ENCODE measurements around the gene HIVEP3.

Gene HIVEP3

DNA sequence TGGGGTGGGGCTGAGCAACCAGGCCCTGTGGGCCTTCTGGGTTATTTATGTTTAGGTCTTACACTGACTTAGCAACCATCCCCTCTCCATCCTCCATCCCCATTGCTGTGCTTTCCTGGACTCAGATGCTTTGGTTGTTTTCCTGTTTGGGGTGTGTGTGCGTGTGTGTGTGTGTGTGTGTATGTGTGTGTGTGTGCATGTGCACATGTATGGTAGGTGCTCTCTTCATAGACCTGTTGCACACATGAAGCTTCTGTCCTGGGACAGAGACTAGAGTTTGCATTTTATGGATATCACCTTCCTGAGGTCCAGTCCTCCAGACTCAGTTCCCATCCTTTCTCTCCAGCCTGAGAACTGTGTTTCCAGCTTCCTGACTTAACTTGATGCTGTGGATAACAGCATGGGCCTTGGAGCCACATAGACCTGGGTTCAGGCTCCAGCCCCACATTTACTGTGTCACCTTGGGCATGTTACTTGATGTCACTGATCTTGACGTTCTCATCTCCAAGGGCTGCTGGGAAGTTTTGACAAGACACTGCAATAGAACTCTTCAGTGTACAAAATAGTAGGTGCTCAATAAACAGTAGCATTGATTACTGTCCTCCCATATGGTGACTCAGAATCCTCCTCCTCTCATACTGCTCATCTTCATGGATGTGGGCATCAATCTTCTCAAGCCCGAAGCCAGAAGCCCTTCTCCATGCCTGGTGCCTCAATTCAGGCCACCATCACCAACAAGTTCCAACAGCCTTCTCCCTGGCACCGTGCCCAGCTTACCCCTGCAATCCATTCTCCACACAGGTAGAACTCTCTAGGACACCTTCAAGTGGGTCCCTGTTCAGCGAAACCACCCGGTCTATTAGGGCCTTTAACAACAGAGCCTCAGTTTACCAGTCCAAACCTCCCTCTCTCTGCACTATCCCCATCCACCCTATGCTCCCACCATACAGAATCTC lies 252.5 kb downstream of the HIVEP3 start:
- Histone ChIP-seq H3K4me3 (IDR thresholded peaks at IDR 0.05; ENCODE audit: insufficient read depth, low read depth, low read length) (peak overlapping the region; percentile 25), H3K27ac (peak overlapping the region; percentile 71), H3K79me2 (ENCODE audit: insufficient read depth, low read depth) (no peaks in the 10 kb centered on the region), H4K20me1 (ENCODE audit: insufficient read depth) (no peaks in the 10 kb centered on the region), H3K9ac (peak overlapping the region; percentile 9; the same call in 1 of the 2 replicates), H3K4me1 (ENCODE audit: low read depth, poor library complexity, severe bottlenecking) (peaks cover 85% of the 10 kb centered on the region), H3K36me3 (ENCODE audit: insufficient read depth) (no peaks in the 10 kb centered on the region), H3K27me3 (ENCODE audit: insufficient read depth, low read depth) (peaks cover 2% of the 10 kb centered on the region; the same call in 1 of the 2 replicates), H3K4me2 (peak overlapping the region; percentile 38), H2AFZ (ENCODE audit: low read depth) (peak overlapping the region; percentile 31; the same call in 1 of the 2 replicates)
- TF ChIP-seq, protein P1, sequence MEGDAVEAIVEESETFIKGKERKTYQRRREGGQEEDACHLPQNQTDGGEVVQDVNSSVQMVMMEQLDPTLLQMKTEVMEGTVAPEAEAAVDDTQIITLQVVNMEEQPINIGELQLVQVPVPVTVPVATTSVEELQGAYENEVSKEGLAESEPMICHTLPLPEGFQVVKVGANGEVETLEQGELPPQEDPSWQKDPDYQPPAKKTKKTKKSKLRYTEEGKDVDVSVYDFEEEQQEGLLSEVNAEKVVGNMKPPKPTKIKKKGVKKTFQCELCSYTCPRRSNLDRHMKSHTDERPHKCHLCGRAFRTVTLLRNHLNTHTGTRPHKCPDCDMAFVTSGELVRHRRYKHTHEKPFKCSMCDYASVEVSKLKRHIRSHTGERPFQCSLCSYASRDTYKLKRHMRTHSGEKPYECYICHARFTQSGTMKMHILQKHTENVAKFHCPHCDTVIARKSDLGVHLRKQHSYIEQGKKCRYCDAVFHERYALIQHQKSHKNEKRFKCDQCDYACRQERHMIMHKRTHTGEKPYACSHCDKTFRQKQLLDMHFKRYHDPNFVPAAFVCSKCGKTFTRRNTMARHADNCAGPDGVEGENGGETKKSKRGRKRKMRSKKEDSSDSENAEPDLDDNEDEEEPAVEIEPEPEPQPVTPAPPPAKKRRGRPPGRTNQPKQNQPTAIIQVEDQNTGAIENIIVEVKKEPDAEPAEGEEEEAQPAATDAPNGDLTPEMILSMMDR (conservative IDR thresholded peaks at IDR 0.05; ENCODE audit: low read depth, low read length) = no peak

DNA sequence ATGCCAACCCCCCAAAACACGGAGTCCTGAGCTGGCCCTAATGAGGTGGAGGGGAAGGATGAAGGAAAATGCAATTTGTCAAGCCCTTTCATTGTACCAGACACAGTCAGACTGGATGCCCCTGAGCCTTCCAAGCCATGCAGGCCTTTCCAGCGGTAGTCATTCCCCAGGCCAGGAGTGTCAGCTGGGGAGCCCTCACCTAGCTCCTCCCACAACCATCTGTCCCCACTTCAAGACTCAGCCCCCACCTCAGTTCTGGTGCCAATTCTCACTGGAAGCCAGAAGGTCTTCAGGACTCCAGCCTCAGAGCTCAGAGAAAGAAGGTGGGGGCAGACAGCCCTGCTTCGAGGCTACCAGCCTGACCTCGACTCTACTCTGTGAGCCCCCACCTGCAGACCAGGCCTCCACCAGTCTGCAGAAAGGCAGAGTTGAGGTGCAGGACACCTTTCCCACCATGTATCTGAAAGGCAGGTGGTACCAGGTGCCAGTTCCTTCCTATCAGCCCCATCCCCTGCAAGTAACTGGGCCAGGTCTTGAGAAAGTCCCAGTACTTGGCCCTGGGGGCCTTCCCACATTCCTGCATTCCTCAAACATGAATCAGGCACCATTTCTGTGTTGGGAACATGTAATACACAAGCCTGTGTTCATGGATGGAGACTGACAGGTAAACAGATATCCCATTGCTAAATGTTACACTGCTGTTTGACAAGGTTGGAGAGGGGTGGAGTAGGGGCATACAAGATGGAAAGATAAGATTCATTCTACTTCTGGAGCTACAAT lies 253.7 kb downstream of the HIVEP3 start:
- H3K4me1 ChIP-seq (ENCODE audit: low read depth, poor library complexity, severe bottlenecking) = peaks cover 84% of the 10 kb centered on the region
- no peak overlapping the region for H3K4me2 ChIP-seq
- H3K9ac ChIP-seq = no peak overlapping the region
- TF ChIP-seq, protein P1 (conservative IDR thresholded peaks at IDR 0.05; ENCODE audit: low read depth, low read length) = no peak
- no peaks in the 10 kb centered on the region for H4K20me1 ChIP-seq (ENCODE audit: insufficient read depth)
- no peak overlapping the region; the same call in 1 of the 2 replicates for H3K27ac ChIP-seq
- no peaks in the 10 kb centered on the region for H3K79me2 ChIP-seq (ENCODE audit: insufficient read depth, low read depth)
- H2AFZ ChIP-seq (ENCODE audit: low read depth) = no peak overlapping the region
- peaks cover 6% of the 10 kb centered on the region; the same call in 1 of the 2 replicates for H3K27me3 ChIP-seq (ENCODE audit: insufficient read depth, low read depth)
- no peaks in the 10 kb centered on the region for H3K36me3 ChIP-seq (ENCODE audit: insufficient read depth)
- no peak overlapping the region for H3K4me3 ChIP-seq (IDR thresholded peaks at IDR 0.05; ENCODE audit: insufficient read depth, low read depth, low read length)

DNA sequence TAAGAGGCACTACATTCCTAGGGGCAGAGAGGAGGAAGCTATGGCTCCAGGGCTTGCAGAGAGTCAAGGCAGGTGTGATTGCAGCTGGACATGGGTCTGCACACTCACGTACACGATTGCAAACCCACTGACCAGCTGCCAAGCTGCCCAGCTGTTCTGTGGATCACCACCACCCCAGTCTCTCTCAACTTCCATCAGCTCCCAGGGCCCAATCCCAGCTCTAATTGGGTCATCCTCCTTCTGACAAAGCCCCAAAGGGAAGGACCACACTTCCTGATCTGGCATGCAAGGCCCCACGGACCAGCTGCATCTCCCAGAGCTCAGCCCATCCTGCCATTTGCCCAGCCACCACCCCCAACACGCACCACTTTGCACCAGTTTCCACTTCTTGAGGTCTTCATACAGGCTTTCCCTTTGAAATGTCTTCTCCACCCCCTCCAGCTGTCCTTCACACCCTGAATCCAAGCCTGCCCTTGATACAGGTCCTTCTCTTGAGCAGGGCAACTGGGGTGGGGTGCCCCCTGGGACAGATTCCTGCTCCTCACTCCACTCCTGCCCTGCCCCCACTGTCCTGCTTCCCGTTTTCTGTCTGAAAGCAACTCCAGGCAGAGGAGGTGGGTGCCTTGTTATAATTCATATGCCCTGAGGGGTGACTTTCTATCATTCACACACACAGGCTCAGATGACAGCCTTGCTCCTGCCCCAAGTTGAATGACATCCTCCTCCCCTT lies 254.9 kb downstream of the HIVEP3 start:
- H2AFZ ChIP-seq (ENCODE audit: low read depth) = no peak overlapping the region
- H3K4me3 ChIP-seq (IDR thresholded peaks at IDR 0.05; ENCODE audit: insufficient read depth, low read depth, low read length) = no peak overlapping the region
- H3K27ac ChIP-seq = no peak overlapping the region
- peaks cover 72% of the 10 kb centered on the region for H3K4me1 ChIP-seq (ENCODE audit: low read depth, poor library complexity, severe bottlenecking)
- peaks cover 6% of the 10 kb centered on the region; the same call in 1 of the 2 replicates for H3K27me3 ChIP-seq (ENCODE audit: insufficient read depth, low read depth)
- no peak overlapping the region for H3K9ac ChIP-seq
- H3K79me2 ChIP-seq (ENCODE audit: insufficient read depth, low read depth) = 0 out of 2 replicates have a peak, but pooled peaks cover 3% of the 10 kb centered on the region
- no peaks in the 10 kb centered on the region for H3K36me3 ChIP-seq (ENCODE audit: insufficient read depth)
- TF ChIP-seq, protein P1 (conservative IDR thresholded peaks at IDR 0.05; ENCODE audit: low read depth, low read length) = no peak
- no peaks in the 10 kb centered on the region for H4K20me1 ChIP-seq (ENCODE audit: insufficient read depth)
- H3K4me2 ChIP-seq = no peak overlapping the region

All from KMS-11 (cell line).